DLD1 (cell line): Measurements from ENCODE around the gene SPATA7.

Experiments used
- in situ Hi-C: cut with HindIII; loops from 2 replicates; pipeline ENCODE4 v1.10.0; 2017; ENCODE audit warnings: low sequenced_read_pairs

Gene SPATA7

DNA sequence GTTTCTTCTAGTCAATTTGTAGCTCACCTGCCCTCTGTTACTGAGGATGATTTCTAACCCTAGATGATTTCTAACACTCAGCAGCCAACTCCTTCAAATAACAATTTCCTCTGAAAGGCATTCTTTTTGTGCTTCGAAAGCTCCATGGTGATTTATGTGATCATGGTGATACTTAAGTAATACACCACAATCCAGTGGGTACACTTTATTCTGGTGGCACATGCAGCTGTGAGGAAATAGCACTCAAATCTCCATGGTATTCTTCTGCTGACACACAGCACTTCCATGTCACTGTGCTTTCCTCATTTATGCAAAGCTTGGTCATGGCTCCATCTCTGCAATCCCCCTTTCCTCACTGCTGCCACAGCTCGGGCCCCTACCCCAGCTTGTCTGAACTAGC, 95.6 kb downstream of the SPATA7 start:
- in situ Hi-C loops, result no loop called here

DNA sequence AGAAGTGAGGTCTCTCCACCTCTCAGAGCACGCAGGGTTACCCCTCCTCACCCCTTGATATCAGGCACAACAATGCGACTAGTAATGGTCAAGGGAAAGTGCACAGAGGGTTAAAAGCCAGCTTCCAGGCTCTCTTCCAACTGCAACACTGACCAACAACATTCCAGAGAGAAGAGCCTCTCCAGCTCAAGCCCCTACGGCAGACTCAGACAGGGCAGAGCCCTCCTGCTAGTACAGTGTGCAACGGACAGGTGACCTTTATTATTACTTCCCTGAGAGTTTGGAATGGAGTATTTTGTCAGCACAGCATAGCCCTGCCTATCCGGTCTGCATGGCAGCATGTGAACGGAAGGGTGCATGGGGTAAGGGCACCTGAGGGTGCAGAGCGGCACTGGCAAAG, 96.3 kb downstream of the SPATA7 start:
- in situ Hi-C loops, result no loop called here

DNA sequence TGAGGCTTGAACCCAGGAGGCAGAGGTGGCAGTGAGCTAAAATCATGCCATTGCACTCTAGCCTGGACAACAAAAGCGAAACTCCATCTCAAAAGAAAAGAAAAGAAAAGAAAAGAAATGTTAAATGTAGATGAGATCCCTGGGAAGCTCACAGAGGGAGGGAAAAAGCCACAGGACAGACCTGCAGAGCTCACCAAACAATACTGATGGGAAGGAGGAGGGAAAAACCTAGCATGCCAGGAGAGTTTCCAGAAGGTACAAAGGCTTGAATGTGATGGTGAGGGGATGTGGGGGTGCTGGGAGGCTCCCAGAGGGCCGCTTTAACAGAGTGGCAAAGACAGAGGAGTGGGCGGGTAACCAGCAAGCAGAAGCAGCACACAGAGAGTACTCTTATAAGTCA, 97.1 kb downstream of the SPATA7 start:
- in situ Hi-C loops, result no loop called here
